Activated naive CD8-positive, alpha-beta T cell (primary cell): ENCODE results near the gene RNASE4.
"Not testable (repeated sequence)": the region's sequence is repeated elsewhere in the genome, so short reads cannot be mapped to it uniquely, and the experiment has no call there.

Experiments
- H3K27ac Mint-ChIP-seq: one replicate; pipeline ENCODE4 v1.8.0; 2021; ENCODE audit warnings: mixed read lengths
- H3K27me3 Mint-ChIP-seq: one replicate; pipeline ENCODE4 v1.8.0; 2021; ENCODE audit warnings: mixed read lengths
- H3K36me3 Mint-ChIP-seq: one replicate; pipeline ENCODE4 v1.8.0; 2021; ENCODE audit warnings: mixed read lengths
- H3K4me1 Mint-ChIP-seq: one replicate; pipeline ENCODE4 v1.8.0; 2021; ENCODE audit warnings: low read depth, mixed read lengths
- H3K4me3 Mint-ChIP-seq: one replicate; pipeline ENCODE4 v1.8.0; 2021; ENCODE audit warnings: mild to moderate bottlenecking, mixed read lengths
- H3K9me3 Mint-ChIP-seq: one replicate; pipeline ENCODE4 v1.8.0; 2021; ENCODE audit warnings: low read depth, mixed read lengths

RNASE4 gene, protein sequence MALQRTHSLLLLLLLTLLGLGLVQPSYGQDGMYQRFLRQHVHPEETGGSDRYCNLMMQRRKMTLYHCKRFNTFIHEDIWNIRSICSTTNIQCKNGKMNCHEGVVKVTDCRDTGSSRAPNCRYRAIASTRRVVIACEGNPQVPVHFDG

DNA sequence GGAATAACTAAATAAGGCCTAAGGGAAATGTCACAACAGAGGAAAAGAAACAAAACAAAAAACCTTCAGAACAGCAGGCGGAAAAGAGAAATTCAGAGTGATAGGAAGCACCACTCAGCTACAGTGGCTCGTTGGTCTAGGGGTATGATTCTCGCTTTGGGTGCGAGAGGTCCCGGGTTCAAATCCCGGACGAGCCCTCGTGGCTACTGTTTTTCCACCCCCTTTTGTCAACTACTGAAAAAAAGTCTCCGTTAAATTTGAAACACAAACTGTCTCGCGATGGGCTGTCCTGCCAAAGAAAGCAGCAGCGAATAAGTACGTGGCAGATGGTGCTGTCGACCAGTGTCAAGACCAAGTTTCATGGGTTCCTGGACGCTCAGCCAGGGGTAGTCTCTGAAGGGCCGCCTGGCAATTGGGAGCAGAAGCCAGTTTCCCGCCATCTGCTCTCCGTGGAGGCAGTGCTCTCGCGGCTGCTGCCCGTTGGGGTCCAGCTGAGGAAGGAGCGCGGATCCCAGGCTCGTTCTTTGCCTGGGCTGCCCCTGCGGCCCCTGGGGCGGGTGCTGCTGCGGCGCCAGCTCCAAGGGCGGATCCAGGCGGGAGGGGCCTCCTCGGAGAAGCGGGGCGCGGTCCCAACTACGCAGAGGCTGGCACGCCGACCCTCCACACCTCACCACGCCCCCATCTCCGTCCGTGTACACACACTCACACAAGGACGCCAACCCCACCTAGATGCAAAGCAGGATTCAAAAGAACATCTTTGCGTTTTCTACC, at the start of gene RNASE4:
Gene RNASE4, plus strand, starts transcription at position 670 of the 771 bp plus-strand sequence. CDS start 14,812 bp downstream, outside the sequence.
- Mint-ChIP-seq H3K9me3 (no peaks in the 10 kb centered on the region), H3K4me3 (no peak within 1 kb of the TSS), H3K4me1 (peaks cover 3% of the 10 kb centered on the region), H3K27ac (peak within 1 kb of the TSS; percentile 30), H3K27me3 (no peaks in the 10 kb centered on the region), H3K36me3 (no peaks in the 10 kb centered on the region)

DNA sequence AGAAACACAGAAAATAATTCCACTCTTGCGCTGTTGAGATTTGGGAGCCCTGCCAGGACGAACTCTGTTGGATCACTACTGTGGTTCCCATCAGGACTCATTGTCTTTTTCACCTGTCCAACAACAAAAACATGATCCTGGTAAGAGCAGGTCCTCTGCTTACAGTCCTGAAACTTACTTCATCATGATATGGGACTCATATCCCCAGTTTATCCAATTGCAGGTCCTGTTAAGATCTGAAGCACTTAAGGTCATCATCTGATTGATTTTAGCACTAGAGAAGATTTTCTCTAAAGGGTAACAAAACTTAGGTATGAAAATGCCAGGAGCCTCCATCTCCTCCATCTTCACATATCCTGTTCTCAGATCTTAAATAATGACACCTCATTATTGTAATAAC, 42.8 kb upstream of the RNASE4 start, which contains the start of gene OR6S1:
Gene OR6S1, minus strand, starts transcription at position 101 of the 400 bp plus-strand sequence. Its CDS starts 0 bp downstream, at position 101.
- Mint-ChIP-seq H3K27me3 (peaks cover 16% of the 10 kb centered on the region), H3K36me3 (no peaks in the 10 kb centered on the region), H3K4me3 (no peak within 1 kb of the TSS), H3K27ac (no peak within 1 kb of the TSS), H3K4me1 (no peaks in the 10 kb centered on the region), H3K9me3 (no peaks in the 10 kb centered on the region)

DNA sequence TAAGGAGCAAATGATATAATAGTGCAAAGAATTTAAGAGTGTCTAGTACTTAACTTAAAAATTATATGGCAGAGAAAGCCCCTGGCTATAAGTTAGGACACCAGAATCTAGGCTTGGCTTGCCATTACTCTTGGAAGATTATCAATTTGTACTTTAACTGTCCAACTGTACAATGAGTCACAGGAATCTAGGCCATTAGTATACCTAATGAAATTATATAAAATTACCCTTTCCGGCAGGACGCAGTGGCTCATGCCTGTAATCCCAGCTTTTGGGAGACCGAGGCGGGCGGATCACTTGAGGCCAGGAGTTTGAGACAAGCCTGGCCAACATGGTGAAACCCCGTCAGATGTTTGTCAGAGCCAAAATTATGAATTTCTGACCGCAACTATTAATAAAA, 42.2 kb upstream of the RNASE4 start:
- H3K9me3 Mint-ChIP-seq, result no peaks in the 10 kb centered on the region

DNA sequence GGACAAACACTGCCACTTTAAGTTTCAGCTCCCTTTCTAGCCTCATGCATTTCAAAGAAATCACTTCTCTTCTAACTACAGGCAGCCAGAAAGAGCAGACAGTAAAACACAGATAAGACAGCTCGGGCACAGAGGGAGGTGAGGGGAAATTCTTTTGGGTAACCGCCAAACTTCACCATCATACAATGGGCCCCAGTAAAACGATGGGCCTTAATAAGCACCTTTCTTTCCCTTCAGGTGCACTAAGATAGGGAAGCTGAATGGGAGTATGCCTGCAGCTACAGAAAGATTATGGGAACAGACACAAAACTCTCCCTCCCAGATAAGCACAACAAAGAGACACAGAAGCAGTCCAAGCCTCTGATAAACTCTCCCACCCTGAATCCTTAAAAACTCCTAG, 41.6 kb upstream of the RNASE4 start:
- not testable (repeated sequence) for H3K36me3 Mint-ChIP-seq, H3K27ac Mint-ChIP-seq

More for the DNA sequence above, 42.2 kb upstream of the RNASE4 start:
- Mint-ChIP-seq H3K27ac (no peak overlapping the region), H3K4me1 (no peaks in the 10 kb centered on the region), H3K36me3 (no peaks in the 10 kb centered on the region), H3K4me3 (no peak overlapping the region), H3K27me3 (peaks cover 16% of the 10 kb centered on the region)

DNA sequence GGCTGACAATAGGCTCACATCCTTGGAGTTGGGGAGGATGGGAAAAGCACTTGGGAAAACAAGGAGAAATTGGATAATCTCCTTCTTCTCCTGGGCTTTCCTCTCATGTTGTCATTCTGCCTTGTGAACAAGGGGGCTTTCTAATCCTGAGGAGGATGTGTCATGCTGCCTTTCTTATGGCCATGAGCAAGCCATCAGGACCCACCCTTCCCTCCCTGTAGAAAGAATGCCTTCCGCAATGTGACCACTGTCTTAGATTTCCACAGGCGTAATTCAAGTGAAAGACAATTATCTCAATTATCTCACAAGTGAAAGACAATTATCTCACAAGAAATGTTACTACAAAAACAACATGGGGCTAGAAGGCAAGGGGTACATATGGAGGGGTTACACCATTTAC, 39.8 kb upstream of the RNASE4 start:
- peaks cover 22% of the 10 kb centered on the region for H3K27me3 Mint-ChIP-seq
- no peaks in the 10 kb centered on the region for H3K36me3 Mint-ChIP-seq
- H3K4me3 Mint-ChIP-seq, result no peak overlapping the region
- no peaks in the 10 kb centered on the region for H3K9me3 Mint-ChIP-seq
- H3K4me1 Mint-ChIP-seq, result no peaks in the 10 kb centered on the region
- H3K27ac Mint-ChIP-seq, result no peak overlapping the region

More for the DNA sequence above, 41.6 kb upstream of the RNASE4 start:
- H3K9me3 Mint-ChIP-seq, H3K4me1 Mint-ChIP-seq, H3K4me3 Mint-ChIP-seq: not testable (repeated sequence)
- peaks cover 16% of the 10 kb centered on the region for H3K27me3 Mint-ChIP-seq

DNA sequence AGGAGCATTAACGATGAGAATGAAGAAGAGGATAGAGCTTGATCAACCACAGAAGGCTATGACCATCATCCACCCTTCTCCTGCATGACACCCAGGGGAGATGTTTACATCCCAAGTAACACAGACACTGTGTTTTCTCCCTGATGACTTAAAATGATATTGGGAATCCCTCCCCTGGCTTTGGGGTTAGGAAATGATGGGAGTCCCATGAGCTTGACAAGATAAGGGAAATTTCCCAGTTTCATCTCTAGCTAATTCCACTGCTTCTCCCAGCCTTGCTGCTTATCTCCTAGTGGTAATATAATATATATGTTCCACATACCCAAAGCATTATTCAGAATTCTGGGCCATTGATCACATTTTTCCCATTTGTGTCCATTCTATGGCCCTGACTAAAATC, 38.9 kb upstream of the RNASE4 start:
- peaks cover 22% of the 10 kb centered on the region for H3K27me3 Mint-ChIP-seq
- H3K4me1 Mint-ChIP-seq, result no peaks in the 10 kb centered on the region
- H3K27ac Mint-ChIP-seq, result no peak overlapping the region
- no peaks in the 10 kb centered on the region for H3K36me3 Mint-ChIP-seq
- no peaks in the 10 kb centered on the region for H3K9me3 Mint-ChIP-seq
- no peak overlapping the region for H3K4me3 Mint-ChIP-seq

DNA sequence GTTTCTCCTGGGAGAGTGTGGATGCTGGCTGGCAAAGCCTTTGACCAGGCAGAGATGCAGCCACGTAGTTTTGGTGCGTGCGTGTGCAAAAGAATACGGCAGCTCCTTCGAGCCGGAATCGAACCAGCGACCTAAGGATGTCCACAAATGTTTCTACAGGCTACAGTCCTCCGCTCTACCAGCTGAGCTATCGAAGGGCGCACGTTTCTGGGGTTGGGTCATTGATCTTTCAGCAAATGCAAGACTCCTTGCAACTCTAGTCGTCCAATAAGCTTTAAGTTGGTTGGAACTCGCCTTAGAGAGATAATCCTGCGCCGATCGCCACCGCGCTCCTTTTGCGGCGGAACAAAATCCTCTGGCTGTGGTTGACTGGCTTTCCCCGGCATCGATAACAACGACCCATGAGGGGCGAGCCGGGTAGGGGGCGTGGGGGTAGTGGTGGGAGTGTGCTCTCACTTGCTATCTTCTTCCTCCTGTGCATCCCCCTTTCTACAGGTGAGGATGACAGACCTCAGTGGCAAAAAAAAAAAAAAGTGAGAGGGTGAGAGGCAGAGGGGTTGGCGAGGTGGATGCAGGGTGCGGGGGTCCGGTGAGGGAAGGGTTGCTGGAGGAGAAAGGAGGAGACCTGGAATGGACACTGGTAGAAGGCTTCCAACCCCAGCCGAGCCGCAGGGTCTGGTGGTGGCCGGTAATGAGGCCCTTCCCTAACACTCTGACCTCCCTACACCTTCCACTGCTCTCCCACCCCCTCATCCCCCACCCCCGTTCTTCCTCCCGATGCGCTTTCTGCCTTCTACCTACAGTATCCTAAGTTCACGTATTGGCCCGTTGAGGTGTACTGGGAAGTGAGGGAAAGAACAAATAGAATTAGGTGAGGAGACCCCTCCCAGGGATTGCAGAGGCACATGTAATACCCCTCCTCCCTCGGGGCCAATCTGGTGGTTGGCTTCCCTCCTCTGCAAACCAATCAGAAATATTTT, 31.1 kb upstream of the RNASE4 start:
- peaks cover 50% of the 10 kb centered on the region for H3K27me3 Mint-ChIP-seq
- H3K9me3 Mint-ChIP-seq, result no peaks in the 10 kb centered on the region
- H3K4me1 Mint-ChIP-seq, result peaks cover 27% of the 10 kb centered on the region
- no peak overlapping the region for H3K27ac Mint-ChIP-seq
- H3K4me3 Mint-ChIP-seq, result peak overlapping the region; percentile 75
- H3K36me3 Mint-ChIP-seq, result no peaks in the 10 kb centered on the region

DNA sequence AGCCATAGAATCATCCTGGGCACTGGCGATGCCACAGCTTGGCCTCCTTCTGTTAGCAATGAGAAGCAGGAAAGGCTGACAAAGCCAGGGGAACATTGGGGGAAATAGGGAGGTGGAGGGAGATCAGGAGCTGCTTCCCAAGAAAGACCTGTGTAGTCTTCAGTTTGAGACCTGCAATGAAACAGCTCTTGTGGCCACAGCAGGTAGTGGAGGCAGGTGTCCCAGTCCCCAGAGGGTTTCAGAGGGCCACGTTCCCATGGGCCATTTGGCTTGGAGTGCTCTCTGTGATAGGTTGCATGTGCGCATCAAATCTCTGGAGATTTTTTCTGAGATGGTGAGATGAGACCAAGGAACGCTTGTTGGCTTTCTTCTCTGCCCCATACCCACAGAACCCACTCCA, 28.5 kb upstream of the RNASE4 start:
- H3K36me3 Mint-ChIP-seq, result no peaks in the 10 kb centered on the region
- H3K4me1 Mint-ChIP-seq, result peaks cover 27% of the 10 kb centered on the region
- H3K4me3 Mint-ChIP-seq, result no peak overlapping the region
- no peak overlapping the region for H3K27ac Mint-ChIP-seq
- H3K9me3 Mint-ChIP-seq, result no peaks in the 10 kb centered on the region
- peaks cover 44% of the 10 kb centered on the region for H3K27me3 Mint-ChIP-seq

DNA sequence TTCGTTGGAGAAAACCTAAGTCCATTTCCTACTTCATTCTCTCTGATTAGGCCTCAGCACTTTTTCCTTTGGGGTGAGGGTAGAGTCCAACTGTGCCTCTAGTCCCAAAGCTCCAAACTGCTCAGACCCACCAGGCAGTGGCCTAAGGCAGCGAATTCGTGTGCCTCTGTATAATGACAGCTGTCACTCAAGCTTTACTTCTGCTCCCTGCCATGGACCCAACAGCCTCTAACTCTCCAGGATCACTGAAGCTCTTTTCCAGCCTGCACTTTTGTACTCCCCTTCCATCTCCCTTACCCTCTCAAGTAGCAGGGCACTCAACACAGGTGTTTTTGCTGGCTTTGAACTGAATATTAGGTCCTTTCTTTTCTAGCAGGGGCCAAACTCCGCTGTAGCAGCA, 28.1 kb upstream of the RNASE4 start:
- H3K4me3 Mint-ChIP-seq, result no peak overlapping the region
- H3K27me3 Mint-ChIP-seq, result peaks cover 43% of the 10 kb centered on the region
- H3K36me3 Mint-ChIP-seq, result no peaks in the 10 kb centered on the region
- H3K9me3 Mint-ChIP-seq, result no peaks in the 10 kb centered on the region
- H3K27ac Mint-ChIP-seq, result no peak overlapping the region
- peaks cover 27% of the 10 kb centered on the region for H3K4me1 Mint-ChIP-seq

DNA sequence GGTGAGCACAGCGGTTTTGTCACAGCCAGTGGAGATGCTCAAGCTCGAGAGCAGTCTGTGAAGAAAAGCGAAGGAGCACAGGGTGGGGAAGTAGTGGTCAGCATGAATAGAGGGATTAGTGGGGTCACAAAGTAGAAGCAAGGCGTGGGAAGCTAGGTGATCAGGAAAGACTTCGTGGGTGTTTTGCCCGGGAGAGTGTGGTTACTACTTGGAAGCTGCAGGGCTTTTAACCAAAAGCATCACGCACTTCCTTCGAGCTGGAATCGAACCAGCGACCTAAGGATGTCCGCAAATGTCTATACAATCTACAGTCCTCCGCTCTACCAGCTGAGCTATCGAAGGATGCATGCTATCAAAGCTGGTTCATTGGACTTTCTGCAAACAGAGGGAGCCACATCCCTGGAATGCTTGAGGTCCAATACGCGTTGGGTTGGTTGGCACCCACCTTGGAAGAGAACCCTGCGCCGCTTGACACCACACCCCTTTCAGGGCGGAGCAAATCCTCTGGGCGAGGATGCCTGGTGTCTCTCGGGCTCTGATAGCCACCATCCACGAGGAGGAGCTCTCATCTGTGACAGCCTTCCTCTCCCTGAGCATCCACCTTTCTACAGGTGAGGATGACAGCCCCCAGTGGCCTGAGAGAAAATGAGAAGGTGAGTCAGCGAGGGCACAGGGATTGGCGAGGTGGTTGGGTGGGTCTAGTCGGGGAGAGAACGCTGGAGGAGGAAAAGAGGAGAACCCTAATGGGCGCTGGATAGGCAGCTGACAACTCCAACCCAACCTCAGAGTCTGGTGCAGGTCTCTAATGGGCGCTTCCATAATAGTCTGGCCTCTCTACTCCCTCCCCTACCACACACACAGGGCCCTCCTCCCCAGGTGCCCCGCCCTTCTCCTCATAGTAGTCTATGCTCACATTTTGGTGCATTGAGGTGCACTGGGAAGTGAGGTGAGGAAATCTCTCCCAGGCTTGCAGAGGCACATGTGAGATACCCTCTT, 26.8 kb upstream of the RNASE4 start:
- H3K27ac Mint-ChIP-seq, result no peak overlapping the region
- peaks cover 33% of the 10 kb centered on the region for H3K4me1 Mint-ChIP-seq
- H3K27me3 Mint-ChIP-seq, result peaks cover 40% of the 10 kb centered on the region
- no peaks in the 10 kb centered on the region for H3K9me3 Mint-ChIP-seq
- no peaks in the 10 kb centered on the region for H3K36me3 Mint-ChIP-seq
- peak overlapping the region; percentile 35 for H3K4me3 Mint-ChIP-seq

DNA sequence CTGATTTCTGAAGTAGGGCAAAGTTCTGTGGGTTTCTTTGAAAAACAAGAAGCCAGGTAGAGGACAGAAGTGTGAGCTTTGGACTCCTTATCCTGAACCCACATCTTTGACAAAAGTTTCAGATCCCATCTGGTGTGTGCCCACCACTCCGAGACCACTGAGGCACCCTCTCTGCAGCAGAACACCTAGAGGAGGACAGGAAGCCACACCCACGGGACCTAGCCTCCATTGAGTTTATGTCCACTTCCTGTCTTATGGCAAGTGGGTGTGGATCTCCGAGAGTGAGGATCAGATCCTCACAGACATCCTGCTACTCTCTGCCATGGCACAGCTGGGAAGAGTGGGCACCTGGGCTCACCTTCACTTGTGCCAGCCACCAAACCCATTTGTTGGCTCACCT, 26.1 kb upstream of the RNASE4 start:
- Mint-ChIP-seq H3K27me3 (peaks cover 37% of the 10 kb centered on the region), H3K36me3 (no peaks in the 10 kb centered on the region), H3K9me3 (no peaks in the 10 kb centered on the region), H3K4me1 (peaks cover 35% of the 10 kb centered on the region), H3K27ac (no peak overlapping the region), H3K4me3 (no peak overlapping the region)

DNA sequence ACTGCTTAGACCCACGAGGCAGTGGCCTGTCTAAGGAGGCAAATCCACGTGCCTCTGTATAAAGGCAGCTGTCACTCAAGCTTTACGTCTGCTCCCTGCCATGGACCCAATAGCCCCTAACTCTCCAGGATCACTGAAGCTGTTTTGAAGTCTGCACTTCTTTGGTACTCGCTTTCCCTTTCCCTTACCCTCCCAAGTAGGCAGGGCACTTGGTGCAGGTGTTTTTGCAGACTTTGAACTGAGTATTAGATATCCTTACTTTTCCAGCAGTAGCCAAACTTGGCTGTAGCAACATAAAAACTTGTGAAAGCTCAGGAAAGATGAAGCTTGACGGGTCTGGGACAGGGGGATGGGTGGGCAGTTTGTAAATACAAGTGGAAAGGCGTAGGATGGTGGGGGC, 25.0 kb upstream of the RNASE4 start:
- H3K27ac Mint-ChIP-seq, result no peak overlapping the region
- peaks cover 31% of the 10 kb centered on the region for H3K4me1 Mint-ChIP-seq
- no peaks in the 10 kb centered on the region for H3K9me3 Mint-ChIP-seq
- H3K36me3 Mint-ChIP-seq, result no peaks in the 10 kb centered on the region
- no peak overlapping the region for H3K4me3 Mint-ChIP-seq
- H3K27me3 Mint-ChIP-seq, result peaks cover 30% of the 10 kb centered on the region

DNA sequence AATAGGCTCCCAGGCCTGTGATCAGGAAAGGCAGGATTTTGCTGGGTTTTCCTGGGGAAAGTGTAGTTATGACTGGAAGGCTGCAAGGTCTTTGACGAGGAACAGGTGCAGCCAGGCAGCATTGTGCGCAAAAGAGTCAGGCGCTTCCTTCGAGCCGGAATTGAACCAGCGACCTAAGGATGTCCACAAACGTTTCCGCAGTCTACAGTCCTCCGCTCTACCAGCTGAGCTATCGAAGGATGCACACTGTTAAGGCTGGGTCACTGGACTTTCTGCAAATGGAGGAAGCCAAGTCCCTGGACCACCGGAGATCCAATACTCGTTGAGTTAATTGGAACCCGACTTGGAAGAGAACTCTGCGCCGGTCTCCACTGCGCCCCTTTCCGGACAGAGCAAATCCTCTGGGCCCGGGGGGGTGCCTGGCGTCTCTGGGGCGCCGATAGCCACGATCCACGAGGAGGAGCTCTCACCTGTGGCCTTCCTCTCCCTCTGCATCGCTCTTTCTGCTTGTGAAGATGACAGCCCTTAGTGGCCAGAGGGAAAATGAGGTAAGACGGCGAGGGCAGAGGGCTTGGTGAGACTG, 24.5 kb upstream of the RNASE4 start:
- Mint-ChIP-seq H3K27ac (no peak overlapping the region), H3K4me3 (no peak overlapping the region), H3K4me1 (peaks cover 30% of the 10 kb centered on the region), H3K27me3 (peaks cover 27% of the 10 kb centered on the region), H3K9me3 (no peaks in the 10 kb centered on the region), H3K36me3 (no peaks in the 10 kb centered on the region)

DNA sequence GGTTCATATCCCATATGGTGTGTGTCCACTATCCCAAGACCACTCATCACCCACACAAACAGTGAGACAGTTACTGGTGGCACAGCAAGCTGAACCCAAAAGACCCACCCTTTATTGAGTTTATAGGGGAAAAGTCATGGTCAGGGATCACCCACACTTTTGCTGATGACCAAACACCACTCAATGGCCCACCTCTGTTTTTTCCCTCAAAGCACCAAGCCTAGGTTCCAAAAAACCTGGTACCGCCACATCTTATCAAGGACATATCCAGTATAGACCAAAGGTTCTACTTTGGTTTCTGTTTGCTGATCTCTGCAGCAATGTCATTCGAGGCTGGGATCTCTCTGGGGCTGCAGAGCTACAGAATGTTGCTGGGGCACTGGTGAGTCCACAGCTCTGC, 23.2 kb upstream of the RNASE4 start:
- H3K27me3 Mint-ChIP-seq, result peaks cover 16% of the 10 kb centered on the region
- H3K36me3 Mint-ChIP-seq, result no peaks in the 10 kb centered on the region
- H3K4me3 Mint-ChIP-seq, result no peak overlapping the region
- peaks cover 30% of the 10 kb centered on the region for H3K4me1 Mint-ChIP-seq
- no peaks in the 10 kb centered on the region for H3K9me3 Mint-ChIP-seq
- no peak overlapping the region for H3K27ac Mint-ChIP-seq
